DMS79 treated with DMSO at 0.1 percent for 48 hours (cell line): Measurements from ENCODE around the gene UBA6.
"Not testable (repeated sequence)": the region's sequence is repeated elsewhere in the genome, so short reads cannot be mapped to it uniquely, and the experiment has no call there.

Experiments used
- DNase-seq: peaks from one replicate; lab custom pipeline; 2025; lab: John Stamatoyannopoulos, UW

Gene UBA6

GRCh38 chr4:67700738-67701516 lies at the start of gene UBA6:
Gene UBA6 (minus strand): TSS chr4:67701155. CDS start chr4:67701119, 36 bp downstream.
- DNase-seq = peak; percentile 87

DNA sequence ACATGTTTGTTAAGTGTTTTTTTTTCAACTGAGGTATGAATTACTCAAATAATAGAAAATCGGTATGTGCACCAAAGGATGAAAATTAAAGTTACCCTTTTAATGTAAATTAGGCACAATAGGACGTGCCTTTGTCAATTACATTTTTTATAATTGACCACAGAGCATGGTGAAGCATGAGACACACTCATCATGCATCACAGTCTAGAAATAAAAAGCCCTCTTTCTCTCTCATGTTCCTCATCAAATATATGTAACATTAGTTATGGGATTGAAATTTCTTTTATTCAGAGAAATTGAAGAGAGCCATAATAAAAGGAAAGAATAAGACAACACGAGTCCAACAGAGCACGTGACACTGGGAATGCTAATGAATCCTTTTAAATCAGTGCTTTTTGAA lies 49.7 kb upstream of the UBA6 start:
- DNase-seq = no peak

- no peak for DNase-seq
Observed at GRCh38 chr4:67749286-67749685, 48.3 kb upstream of the UBA6 start.

- DNase-seq = peak; percentile 22
Observed at GRCh38 chr4:67746797-67747495, 46.0 kb upstream of the UBA6 start.

GRCh38 chr4:67744561-67745283 lies 43.8 kb upstream of the UBA6 start:
- no peak for DNase-seq

DNA sequence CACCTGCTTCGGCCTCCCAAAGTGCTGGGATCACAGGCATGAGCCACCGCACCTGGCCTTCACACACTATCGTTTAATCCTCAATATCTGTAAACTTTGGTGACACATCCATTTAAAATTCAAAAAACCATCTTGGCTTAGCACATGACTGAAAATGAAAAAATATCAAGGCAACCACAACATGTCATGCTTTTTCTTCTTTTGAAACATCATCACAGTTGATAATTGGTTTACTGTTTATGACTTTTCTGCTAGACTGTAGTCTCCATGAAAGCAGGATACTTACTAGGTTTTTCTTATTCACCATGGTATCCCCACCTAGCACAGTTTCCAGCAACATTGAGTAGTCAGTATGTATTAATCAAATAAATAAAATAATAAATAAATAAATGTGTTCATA lies 42.2 kb upstream of the UBA6 start:
- no peak for DNase-seq

- no peak for DNase-seq
Observed at GRCh38 chr4:67736262-67736661, 35.3 kb upstream of the UBA6 start.

DNA sequence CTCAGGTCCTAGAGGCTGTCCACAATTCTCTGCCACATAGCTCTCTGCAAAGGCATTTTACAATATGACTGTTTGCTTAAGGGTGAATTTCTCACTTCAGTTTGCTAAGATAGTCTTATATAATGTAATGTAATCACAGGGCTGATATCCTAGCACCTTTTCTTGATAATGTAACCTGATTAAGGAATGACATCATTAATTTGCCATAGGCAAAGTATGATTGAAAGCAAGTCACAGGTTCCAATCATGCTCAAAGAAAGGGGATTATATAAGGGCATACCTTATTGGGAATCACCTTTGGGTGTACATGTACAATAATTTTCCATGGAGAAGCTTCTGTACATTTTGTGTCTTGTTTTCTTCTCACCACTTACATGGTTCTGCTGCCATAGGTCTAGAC lies 34.4 kb upstream of the UBA6 start:
- DNase-seq = no peak

- not testable (repeated sequence) for DNase-seq
Observed at GRCh38 chr4:67730511-67730910, 29.6 kb upstream of the UBA6 start.

- DNase-seq = no peak
Observed at GRCh38 chr4:67727124-67727850, 26.3 kb upstream of the UBA6 start.

- DNase-seq = no peak
Observed at GRCh38 chr4:67725981-67726380, 25.0 kb upstream of the UBA6 start.

GRCh38 chr4:67725132-67725531 lies 24.2 kb upstream of the UBA6 start:
- DNase-seq = no peak

GRCh38 chr4:67723949-67724348 lies 23.0 kb upstream of the UBA6 start:
- DNase-seq = no peak

DNA sequence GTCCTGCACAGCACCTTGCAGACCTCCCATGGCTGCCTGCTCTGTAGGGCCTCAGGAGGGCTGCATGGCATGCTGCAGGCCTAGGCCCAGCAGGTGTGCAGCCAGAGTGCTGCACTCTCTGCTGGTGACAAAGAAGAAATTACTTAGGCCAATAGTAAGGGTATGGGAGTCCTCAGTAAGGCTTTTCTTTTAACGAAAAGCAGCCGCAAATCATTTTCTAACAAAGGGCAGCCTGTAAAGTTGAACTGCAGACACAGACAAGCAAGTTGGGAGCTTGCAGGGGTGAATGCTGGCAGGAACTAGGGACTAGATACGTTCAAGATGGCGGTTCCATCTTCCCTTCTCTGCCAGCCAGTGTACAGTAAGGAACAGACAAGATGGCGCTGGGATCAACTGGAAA lies 22.4 kb upstream of the UBA6 start:
- no peak for DNase-seq

GRCh38 chr4:67721770-67722597 lies 21.0 kb upstream of the UBA6 start:
- no peak for DNase-seq

GRCh38 chr4:67721315-67721769 lies 20.4 kb upstream of the UBA6 start:
- DNase-seq = no peak

GRCh38 chr4:67719953-67720617 lies 19.1 kb upstream of the UBA6 start:
- DNase-seq = no peak

DNA sequence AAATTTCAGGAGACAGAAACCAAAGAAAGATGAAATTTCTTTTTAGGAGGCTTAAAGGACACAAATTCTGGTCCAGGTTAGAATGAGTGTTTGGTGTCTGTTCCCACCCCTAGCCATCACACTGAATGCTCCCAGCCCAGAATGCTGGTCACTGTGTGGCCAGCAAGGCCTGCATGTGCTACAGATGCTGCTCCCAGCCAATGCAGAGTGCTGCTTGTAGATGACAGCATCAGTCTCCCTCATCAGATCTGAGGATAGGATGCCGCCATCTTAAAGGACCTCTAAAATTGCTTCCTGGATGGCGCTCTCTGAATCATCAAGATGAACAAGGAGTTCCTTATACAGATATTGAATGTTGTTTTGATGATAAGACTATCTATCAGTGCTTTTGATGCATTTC lies 17.9 kb upstream of the UBA6 start:
- DNase-seq = no peak

DNA sequence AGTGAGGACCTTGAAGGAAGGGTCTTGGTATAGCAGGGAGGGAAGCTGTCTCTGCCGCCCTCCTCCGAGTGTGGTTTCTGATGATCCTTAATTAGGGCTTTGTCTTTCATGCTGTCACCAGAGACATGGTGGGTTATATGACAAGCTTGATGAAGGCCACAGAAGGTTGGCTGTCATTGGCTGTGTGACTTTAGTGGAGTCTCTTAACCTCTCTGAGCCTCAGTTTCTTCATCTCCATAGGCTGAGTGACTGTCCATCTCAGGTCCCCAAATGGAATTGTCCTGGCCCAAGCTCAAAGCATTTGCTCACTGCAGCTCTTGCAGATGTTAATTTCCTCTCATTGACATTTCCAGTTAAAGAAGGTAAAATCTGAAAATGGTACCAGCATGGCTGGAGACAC lies 16.6 kb upstream of the UBA6 start:
- DNase-seq = no peak

DNA sequence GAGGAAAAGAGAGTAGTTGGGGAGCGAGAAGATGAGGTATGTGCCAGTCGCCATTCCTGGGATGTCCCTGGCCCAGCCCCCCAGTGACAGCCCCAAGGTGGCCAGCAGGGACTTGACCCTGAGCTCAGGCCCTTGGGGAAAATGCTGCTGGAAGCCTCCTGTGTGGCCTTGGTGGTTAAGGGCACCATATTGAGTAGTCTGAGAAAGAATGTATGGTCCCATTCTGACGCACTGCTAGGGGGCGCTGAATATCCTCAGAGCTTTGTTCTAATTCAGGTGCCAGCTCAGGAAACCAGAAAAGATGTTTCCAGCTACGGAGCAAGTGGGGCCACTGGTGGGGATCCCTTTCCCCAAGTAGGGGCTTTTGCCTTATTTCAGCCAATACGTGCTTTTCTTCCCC lies 14.0 kb upstream of the UBA6 start:
- no peak for DNase-seq

GRCh38 chr4:67714248-67714583 lies 13.3 kb upstream of the UBA6 start:
- DNase-seq = no peak
